Keratinocyte (primary cell): ENCODE results near the gene SERINC5. TPM values are rescaled to one million over a fixed set of nuclear protein-coding genes. Genes with fewer than 3 reads are reported as not detected.

Source experiments
- DNase-seq: peaks from one replicate; pipeline ENCODE4 v3.0.0-alpha.2; 2011; ENCODE audit warnings: low read depth, missing footprints, low spot score
- FAIRE-seq: peaks from 2 replicates; lab custom pipeline; 2011; peaks lifted over from hg19 to GRCh38; lab: Jason Lieb, UNC
- H2AFZ ChIP-seq: 2 replicates; pipeline ENCODE4 v1.6.0; 2012; ENCODE audit warnings: low read length, control low read depth, inconsistent platforms; ENCODE audit not compliant: control insufficient read depth
- H3K27ac ChIP-seq: 2 replicates; pipeline ENCODE4 v1.5.1; 2011; ENCODE audit warnings: low read length; ENCODE audit not compliant: control insufficient read depth, insufficient read depth
- H3K27me3 ChIP-seq: 3 replicates; pipeline ENCODE4 v1.6.0; 2011; ENCODE audit warnings: low read length; ENCODE audit not compliant: control insufficient read depth, insufficient read depth; ENCODE audit errors: extremely low read depth
- H3K36me3 ChIP-seq, 2 experiments: 2 replicates in 1 of 2; 3 replicates in 1 of 2; pipeline ENCODE4 v1.5.1; 2011; ENCODE audit warnings: low read length in 2 of 2, mild to moderate bottlenecking in 1 of 2; ENCODE audit not compliant: control insufficient read depth in 2 of 2, insufficient read depth in 2 of 2; ENCODE audit errors: extremely low read depth in 1 of 2
- H3K4me1 ChIP-seq: 3 replicates; pipeline ENCODE4 v1.5.1; 2011; ENCODE audit warnings: low read length; ENCODE audit not compliant: control insufficient read depth, insufficient read depth; ENCODE audit errors: extremely low read depth
- H3K4me2 ChIP-seq: 3 replicates; pipeline ENCODE4 v1.6.0; 2011; ENCODE audit warnings: low read depth, low read length; ENCODE audit not compliant: control insufficient read depth, insufficient read depth; ENCODE audit errors: extremely low read depth
- H3K4me3 ChIP-seq, 3 experiments: fragments of 200-600 bp in 1 of 3; sonication (generic) in 1 of 3; 2 replicates in 2 of 3; 3 replicates in 1 of 3; pipeline ENCODE4 v1.5.1; 2011 to 2016; ENCODE audit warnings: low read length in 3 of 3, mild to moderate bottlenecking in 3 of 3, control low read depth in 2 of 3, inconsistent platforms in 1 of 3, low read depth in 1 of 3, mixed read lengths in 1 of 3, mixed run types in 1 of 3, moderate library complexity in 1 of 3; ENCODE audit not compliant: control insufficient read depth in 2 of 3, insufficient read depth in 2 of 3; ENCODE audit errors: extremely low read depth in 1 of 3
- H3K79me2 ChIP-seq: 2 replicates; pipeline ENCODE4 v1.6.0; 2012; ENCODE audit warnings: low read length; ENCODE audit not compliant: control insufficient read depth, insufficient read depth
- H3K9ac ChIP-seq: 3 replicates; pipeline ENCODE4 v1.6.0; 2011; ENCODE audit warnings: low read length; ENCODE audit not compliant: control insufficient read depth, insufficient read depth; ENCODE audit errors: extremely low read depth
- H3K9me1 ChIP-seq: 3 replicates; pipeline ENCODE4 v1.6.0; 2011; ENCODE audit warnings: low read length; ENCODE audit not compliant: control insufficient read depth, insufficient read depth; ENCODE audit errors: extremely low read depth
- H3K9me3 ChIP-seq: 2 replicates; pipeline ENCODE4 v1.5.1; 2012; ENCODE audit warnings: low read depth, low read length; ENCODE audit not compliant: control insufficient read depth
- H4K20me1 ChIP-seq: 3 replicates; pipeline ENCODE4 v1.6.0; 2011; ENCODE audit warnings: low read length; ENCODE audit not compliant: control insufficient read depth, insufficient read depth; ENCODE audit errors: extremely low read depth
- CTCF ChIP-seq, 3 experiments: IDR thresholded peaks in 1 of 3; conservative IDR thresholded peaks in 1 of 3; optimal IDR thresholded peaks in 1 of 3; 2 replicates in 2 of 3; 3 replicates in 1 of 3; pipeline versions ENCODE3 to v1.5.1; 2011; ENCODE audit warnings: low read length in 3 of 3, mild to moderate bottlenecking in 3 of 3, moderate library complexity in 2 of 3, control low read depth in 1 of 3, inconsistent platforms in 1 of 3; ENCODE audit not compliant: insufficient read depth in 2 of 3; ENCODE audit errors: extremely low read depth in 1 of 3
- EZH2 ChIP-seq: IDR thresholded peaks from one replicate; pipeline ENCODE4 v1.6.1; 2012; ENCODE audit warnings: inconsistent platforms, mild to moderate bottlenecking, low read length, moderate library complexity
- dilution Hi-C: fragments of 300-500 bp; cut with MboI; formaldehyde crosslinking; loops from one replicate; pipeline ENCODE4 v1.7.0; 2020; ENCODE audit warnings: low sequenced_read_pairs; ENCODE audit not compliant: extremely low pct_ligation_motif_present
- polyA plus RNA-seq, 5 experiments: library from polyadenylated mRNA; depleted of rRNA in 3 of 5; stranded (reverse) in 3 of 5; stranded (forward) in 1 of 5; unstranded in 1 of 5; fragments of >200 nt; gene quantifications; 1 replicate in 1 of 5; 2 replicates in 3 of 5; 3 replicates in 1 of 5; pipeline versions ENCODE4 v1.2.1 to v1.2.3, GENCODE V29; 2011 to 2012; ENCODE audit warnings: missing spikeins in 2 of 5, low read depth in 1 of 5, low replicate concordance in 1 of 5

The SERINC5 gene
- polyA plus RNA-seq, 1 donor (not counting 4 experiments of a cell fraction or from before 2014, with no cell fraction given) = 20.0 TPM

GRCh38 chr5:80246995-80247729 is 8.7 kb downstream of the SERINC5 start:
- dilution Hi-C loops = no loop called here
- Histone ChIP-seq H3K4me2 (peak overlapping the region; percentile 73), H3K4me3 (peak overlapping the region; percentile 6 to 40 (median 39)), H3K27me3 (no peaks in the 10 kb centered on the region), H4K20me1 (peaks cover 2% of the 10 kb centered on the region), H3K36me3 (peaks cover 0 to 3% of the 10 kb centered on the region in 2 experiments), H3K27ac (peak overlapping the region; percentile 87), H2AFZ (no peak overlapping the region), H3K9me1 (peaks cover under 1% of the 10 kb centered on the region), H3K9ac (peak overlapping the region; percentile 67), H3K9me3 (no peaks in the 10 kb centered on the region), H3K79me2 (peaks cover 67% of the 10 kb centered on the region), H3K4me1 (peaks cover 38% of the 10 kb centered on the region)
- DNase-seq (peak; percentile 71), FAIRE-seq (peak; percentile 91)
- TF ChIP-seq EZH2 (no peak), CTCF (optimal IDR thresholded peaks at IDR 0.05 in 1 of 3, IDR thresholded peaks at IDR 0.05 in 1 of 3, conservative IDR thresholded peaks at IDR 0.05 in 1 of 3; ENCODE audit: extremely low read depth in 1 of 3, insufficient read depth in 2 of 3, low read length in 3 of 3) (no peak)

DNA sequence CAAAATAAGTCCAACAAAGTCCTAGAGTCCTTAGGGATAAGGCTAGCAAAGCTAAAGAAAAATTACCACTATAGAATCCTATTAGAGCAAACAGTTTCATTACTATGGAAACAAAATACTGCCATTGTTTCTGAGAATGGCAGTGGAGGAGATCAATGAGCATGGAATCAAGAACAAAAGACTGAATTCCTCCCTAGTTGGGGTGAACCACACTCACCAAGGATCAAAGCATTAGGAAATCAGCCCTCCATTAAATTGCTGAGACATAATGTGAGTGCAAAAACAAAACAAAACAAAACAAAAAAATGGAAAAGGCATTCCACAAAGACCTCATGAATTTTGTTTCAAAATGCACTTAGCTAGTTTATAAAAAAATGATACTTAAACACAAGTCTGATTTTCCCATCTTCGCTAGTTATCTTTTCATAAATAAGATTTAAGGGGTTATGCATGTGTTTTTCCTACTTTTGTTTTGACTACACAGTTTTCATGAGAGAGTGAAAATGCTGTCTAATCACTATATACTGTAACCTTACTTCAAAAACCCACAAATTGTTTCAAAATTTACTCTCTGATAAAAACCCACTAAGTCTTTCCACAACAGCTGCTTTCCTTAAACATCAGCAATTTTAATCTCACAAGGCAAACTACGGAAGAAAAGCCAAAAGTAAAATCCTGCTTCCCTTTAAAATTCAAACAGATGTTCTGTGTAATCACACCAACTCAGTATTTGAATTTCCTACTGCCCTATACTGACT is 9.7 kb downstream of the SERINC5 start:
- DNase-seq (no peak), FAIRE-seq (no peak)
- H4K20me1 ChIP-seq = peaks cover 2% of the 10 kb centered on the region
- peak overlapping the region; percentile 67 for H3K9ac ChIP-seq
- H3K79me2 ChIP-seq = peaks cover 70% of the 10 kb centered on the region
- no peaks in the 10 kb centered on the region for H3K9me1 ChIP-seq
- H3K36me3 ChIP-seq = peaks cover 0 to 11% of the 10 kb centered on the region in 2 experiments
- H3K27ac ChIP-seq = peak overlapping the region; percentile 87
- H3K4me1 ChIP-seq = peaks cover 30% of the 10 kb centered on the region
- H3K9me3 ChIP-seq = no peaks in the 10 kb centered on the region
- H3K27me3 ChIP-seq = no peaks in the 10 kb centered on the region
- no peak overlapping the region for H2AFZ ChIP-seq
- peak overlapping the region; percentile 73 for H3K4me2 ChIP-seq
- TF ChIP-seq CTCF (optimal IDR thresholded peaks at IDR 0.05 in 1 of 3, IDR thresholded peaks at IDR 0.05 in 1 of 3, conservative IDR thresholded peaks at IDR 0.05 in 1 of 3; ENCODE audit: extremely low read depth in 1 of 3, insufficient read depth in 2 of 3, low read length in 3 of 3) = no peak
- no peak for TF ChIP-seq EZH2
- dilution Hi-C loops = no loop called here
- H3K4me3 ChIP-seq = peak overlapping the region in 1 of 3 experiments; percentile 9
